HepG2 (cell line): ENCODE results near the gene TCF25. TPM values are rescaled to one million over a fixed set of nuclear protein-coding genes. Genes with fewer than 3 reads are reported as not detected.

ENCODE experiments used
- ATAC-seq: fragments of 200-7000 bp; cut with Tn5 transposase; 3 replicates; pipeline ENCODE4 v1.9.1; 2020; ENCODE audit warnings: mild to moderate bottlenecking, moderate library complexity
- BruUV-seq: library from RNA; stranded (reverse); fragments of 400-500 nt; replicated peaks from 2 replicates; lab custom pipeline; 2021; lab: Mats Ljungman, UMichigan
- CTCF ChIA-PET: fragments of 300-600 bp; formaldehyde crosslinking; extraction: SDS; loops from one replicate; lab custom pipeline; 2021; ENCODE audit warnings: low total read pairs, inconsistent platforms, low intra/inter-chr PET ratio; lab: Yijun Ruan, JAX
- POLR2A ChIA-PET: fragments of 350-600 bp; sonication (Branson Sonifier 250); formaldehyde crosslinking; loops from one replicate; lab custom pipeline; 2020; ENCODE audit warnings: antibody characterized with exemption, inconsistent platforms; lab: Yijun Ruan, JAX
- DNase-seq: peaks from one replicate; pipeline ENCODE4 v3.0.0-alpha.2; 2015; ENCODE audit warnings: low spot score
- FAIRE-seq: peaks from 3 replicates; lab custom pipeline; 2011; peaks lifted over from hg19 to GRCh38; lab: Jason Lieb, UNC
- H2AFZ ChIP-seq: one replicate; pipeline ENCODE4 v1.6.1; 2011; ENCODE audit warnings: low read length, inconsistent platforms
- H3K27ac ChIP-seq: fragments of 300-600 bp; 3 replicates; pipeline ENCODE4 v1.8.0; 2011; ENCODE audit warnings: mixed run types, mild to moderate bottlenecking, mixed read lengths, low read length, inconsistent platforms; ENCODE audit not compliant: insufficient read depth; ENCODE audit errors: extremely low read length
- H3K27me3 ChIP-seq, 2 experiments: fragments of 200-600 bp in 1 of 2; 2 replicates in 1 of 2; 3 replicates in 1 of 2; pipeline versions ENCODE4 v1.6.0 to v1.8.0; 2011; ENCODE audit warnings: low read length in 2 of 2, mild to moderate bottlenecking in 2 of 2, moderate library complexity in 2 of 2, inconsistent platforms in 1 of 2; ENCODE audit not compliant: insufficient read depth in 2 of 2, control insufficient read depth in 1 of 2
- H3K36me3 ChIP-seq, 2 experiments: fragments of 200-600 bp in 1 of 2; replicated peaks in 1 of 2; 2 replicates in 1 of 2; 3 replicates in 1 of 2; pipeline versions ENCODE4 v1.5.1 to v1.8.0; 2011; ENCODE audit warnings: low read length in 2 of 2, inconsistent platforms in 1 of 2; ENCODE audit not compliant: insufficient read depth in 2 of 2, control insufficient read depth in 1 of 2
- H3K4me1 ChIP-seq: 2 replicates; pipeline ENCODE4 v1.5.1; 2012; ENCODE audit warnings: low read length, inconsistent platforms; ENCODE audit not compliant: insufficient read depth
- H3K4me2 ChIP-seq: 2 replicates; pipeline ENCODE4 v1.6.0; 2011; ENCODE audit warnings: low read depth, low read length, inconsistent platforms
- H3K4me3 ChIP-seq, 3 experiments: fragments of 200-600 bp in 1 of 3; sonication (generic), shearing (Covaris generic) in 1 of 3; replicated peaks in 1 of 3; 2 replicates each; pipeline ENCODE4 v1.5.1; 2011 to 2016; ENCODE audit warnings: low read length in 3 of 3, inconsistent platforms in 2 of 3, low read depth in 2 of 3, mild to moderate bottlenecking in 2 of 3, control low read depth in 1 of 3, mixed read lengths in 1 of 3; ENCODE audit not compliant: insufficient read depth in 1 of 3
- H3K79me2 ChIP-seq: one replicate; pipeline ENCODE4 v1.6.1; 2011; ENCODE audit warnings: low read length, inconsistent platforms; ENCODE audit not compliant: insufficient read depth
- H3K9ac ChIP-seq: 2 replicates; pipeline ENCODE4 v1.6.0; 2011; ENCODE audit warnings: mild to moderate bottlenecking, low read depth, low read length, inconsistent platforms; ENCODE audit not compliant: insufficient read depth
- H3K9me3 ChIP-seq: 2 replicates; pipeline ENCODE4 v1.5.1; 2012; ENCODE audit warnings: mild to moderate bottlenecking, low read length
- H4K20me1 ChIP-seq: 2 replicates; pipeline ENCODE4 v1.6.0; 2011; ENCODE audit warnings: inconsistent platforms, mild to moderate bottlenecking, low read length, moderate library complexity; ENCODE audit not compliant: insufficient read depth
- BORCS8-MEF2B ChIP-seq: sonication (generic); formaldehyde crosslinking; IDR thresholded peaks from 2 replicates; pipeline ENCODE4 v1.8.0; 2022; ENCODE audit warnings: mild to moderate bottlenecking, missing genetic modification reagents
- MED8 ChIP-seq: sonication (generic); formaldehyde crosslinking; IDR thresholded peaks from 2 replicates; pipeline ENCODE4 v1.8.1; 2023; ENCODE audit warnings: mild to moderate bottlenecking, missing genetic modification reagents; ENCODE audit not compliant: insufficient replicate concordance
- MIER3 ChIP-seq: IDR thresholded peaks from 2 replicates; pipeline ENCODE4 v1.6.1; 2016; ENCODE audit warnings: missing compliant biosample characterization, borderline replicate concordance
- MTA1 ChIP-seq: sonication (generic); formaldehyde crosslinking; IDR thresholded peaks from 2 replicates; pipeline ENCODE4 v1.4.0; 2020; ENCODE audit warnings: missing genetic modification reagents, mild to moderate bottlenecking, borderline replicate concordance
- NKX3-1 ChIP-seq: sonication (generic); formaldehyde crosslinking; IDR thresholded peaks from 2 replicates; pipeline ENCODE4 v1.5.0; 2020; ENCODE audit warnings: missing genetic modification reagents
- SP4 ChIP-seq: sonication (generic); formaldehyde crosslinking; IDR thresholded peaks from 2 replicates; pipeline ENCODE4 v1.8.1; 2023; ENCODE audit warnings: mild to moderate bottlenecking, missing genetic modification reagents
- ZNF496 ChIP-seq: sonication (generic); formaldehyde crosslinking; IDR thresholded peaks from 2 replicates; pipeline ENCODE4 v1.8.1; 2023; ENCODE audit warnings: mild to moderate bottlenecking, moderate library complexity, missing genetic modification reagents; ENCODE audit not compliant: insufficient replicate concordance
- ZNF768 ChIP-seq: sonication (generic); formaldehyde crosslinking; IDR thresholded peaks from 2 replicates; pipeline ENCODE4 v1.4.0; 2020; ENCODE audit warnings: missing genetic modification reagents
- WGBS: methylation state at CpG from one replicate; pipeline ENCODE4 v1.1.6; 2017; ENCODE audit warnings: low lambda C conversion rate; 5-methylcytosine and 5-hydroxymethylcytosine counted together
- in situ Hi-C: cut with HindIII; loops from 2 replicates; pipeline ENCODE4 v1.10.0; 2017; ENCODE audit warnings: low pct_unique_long_range_greater_than_20kb; ENCODE audit not compliant: extremely low pct_ligation_motif_present
- intact Hi-C: fragments of 100-400 bp; cut with micrococcal nuclease; formaldehyde crosslinking; loops from one replicate; pipeline ENCODE4 v1.10.0; 2022; ENCODE audit not compliant: unreplicated experiment
- polyA plus RNA-seq, 8 experiments: library from polyadenylated mRNA; depleted of rRNA in 3 of 8; stranded (reverse) in 7 of 8; unstranded in 1 of 8; fragments of >200 nt; fragmentation: Illumina TruSeq in 4 of 8; extraction: Trizol in 4 of 8; gene quantifications; 2 replicates each; pipeline versions ENCODE4 v1.2.1 to v1.2.3, GENCODE V29; 2011 to 2016; ENCODE audit warnings: low read depth in 4 of 8, missing spikeins in 1 of 8, mixed read lengths in 1 of 8; ENCODE audit not compliant: insufficient read depth in 1 of 8
- total RNA-seq, 5 experiments: library from RNA; depleted of rRNA; stranded (reverse); fragments of >200 nt; fragmentation: Illumina TruSeq; extraction: Trizol; gene quantifications; 2 replicates each; pipeline ENCODE4 v1.2.3, GENCODE V29; 2016; ENCODE audit warnings: low read depth in 1 of 5
- TF ChIP-seq, protein P1 (sequence below): sonication (generic); formaldehyde crosslinking; IDR thresholded peaks from 2 replicates; pipeline ENCODE4 v1.4.0; 2020; ENCODE audit warnings: missing genetic modification reagents, borderline replicate concordance
- TF ChIP-seq, protein P2 (sequence below): sonication (generic); formaldehyde crosslinking; IDR thresholded peaks from 2 replicates; pipeline ENCODE4 v1.4.0; 2020; ENCODE audit warnings: missing genetic modification reagents, borderline replicate concordance

TCF25 gene
- total and polyA plus RNA-seq, 2 of the 13 experiments (the other 11 are each of a cell fraction or from before 2014, with no cell fraction given), result 138 to 206 TPM

DNA sequence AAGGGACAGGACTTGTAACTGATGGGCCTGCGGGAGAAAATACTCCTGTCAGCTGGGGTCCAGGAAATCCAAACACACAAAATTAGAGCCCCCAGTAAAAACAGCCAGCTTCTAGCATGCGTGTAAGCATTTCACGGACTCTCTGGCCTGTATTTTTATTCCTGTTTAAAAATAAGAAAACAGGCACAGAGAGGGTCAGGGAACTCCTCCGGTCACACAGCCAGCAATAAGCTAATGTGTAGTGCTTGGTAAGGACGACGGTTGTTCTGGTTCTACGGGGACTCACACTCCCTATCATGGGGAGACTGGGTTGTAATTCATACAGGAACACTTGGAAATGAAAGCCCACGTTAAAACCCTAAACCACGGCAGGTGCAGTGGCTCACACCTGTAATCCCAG is 1.5 kb upstream of the TCF25 start:
- ATAC-seq (no peak), DNase-seq (no peak), FAIRE-seq (no peak)
- H3K4me2 ChIP-seq, result no peak overlapping the region
- intact Hi-C loops (loop anchor here (5.0 kb wide), 2 partner anchors 35 to 55 kb away; partner anchors contain the start of gene FANCA), in situ Hi-C loops (no loop called here)
- H3K36me3 ChIP-seq, result peaks cover 5 to 6% of the 10 kb centered on the region in 2 experiments
- BruUV-seq, result no TSS peak
- no peaks in the 10 kb centered on the region for H3K27me3 ChIP-seq
- H3K9ac ChIP-seq, result no peak overlapping the region
- no peak overlapping the region for H3K4me3 ChIP-seq
- peaks cover 14% of the 10 kb centered on the region; the same call in 1 of the 2 replicates for H4K20me1 ChIP-seq
- POLR2A ChIA-PET, result interaction anchor here (1.6 to 4.5 kb wide), 3 partner anchors 35 to 101 kb away, joined by 3 to 48 read pairs (median 11); no protein-coding TSS in a partner anchor
- H3K4me1 ChIP-seq, result peaks cover 34% of the 10 kb centered on the region
- peaks cover 24% of the 10 kb centered on the region for H3K79me2 ChIP-seq
- 95% methylated on average over 9 of the region's 9 CpGs for WGBS
- no peak overlapping the region for H2AFZ ChIP-seq
- H3K27ac ChIP-seq, result no peak overlapping the region
- CTCF ChIA-PET, result no interaction called here
- peaks cover 10% of the 10 kb centered on the region for H3K9me3 ChIP-seq
- no peak for TF ChIP-seq ZNF496
- TF ChIP-seq MED8 (CRISPR knock-in tag), result no peak
- TF ChIP-seq SP4, result peak; percentile 14; the same call in 1 of the 2 replicates
- no peak for TF ChIP-seq MTA1 (CRISPR knock-in tag)
- peak; percentile 4; the same call in 1 of the 2 replicates for TF ChIP-seq BORCS8-MEF2B
- peak; percentile 78; the same call in 1 of the 2 replicates for TF ChIP-seq ZNF768 (CRISPR knock-in tag)
- TF ChIP-seq MIER3, result no peak
- TF ChIP-seq, protein P1, sequence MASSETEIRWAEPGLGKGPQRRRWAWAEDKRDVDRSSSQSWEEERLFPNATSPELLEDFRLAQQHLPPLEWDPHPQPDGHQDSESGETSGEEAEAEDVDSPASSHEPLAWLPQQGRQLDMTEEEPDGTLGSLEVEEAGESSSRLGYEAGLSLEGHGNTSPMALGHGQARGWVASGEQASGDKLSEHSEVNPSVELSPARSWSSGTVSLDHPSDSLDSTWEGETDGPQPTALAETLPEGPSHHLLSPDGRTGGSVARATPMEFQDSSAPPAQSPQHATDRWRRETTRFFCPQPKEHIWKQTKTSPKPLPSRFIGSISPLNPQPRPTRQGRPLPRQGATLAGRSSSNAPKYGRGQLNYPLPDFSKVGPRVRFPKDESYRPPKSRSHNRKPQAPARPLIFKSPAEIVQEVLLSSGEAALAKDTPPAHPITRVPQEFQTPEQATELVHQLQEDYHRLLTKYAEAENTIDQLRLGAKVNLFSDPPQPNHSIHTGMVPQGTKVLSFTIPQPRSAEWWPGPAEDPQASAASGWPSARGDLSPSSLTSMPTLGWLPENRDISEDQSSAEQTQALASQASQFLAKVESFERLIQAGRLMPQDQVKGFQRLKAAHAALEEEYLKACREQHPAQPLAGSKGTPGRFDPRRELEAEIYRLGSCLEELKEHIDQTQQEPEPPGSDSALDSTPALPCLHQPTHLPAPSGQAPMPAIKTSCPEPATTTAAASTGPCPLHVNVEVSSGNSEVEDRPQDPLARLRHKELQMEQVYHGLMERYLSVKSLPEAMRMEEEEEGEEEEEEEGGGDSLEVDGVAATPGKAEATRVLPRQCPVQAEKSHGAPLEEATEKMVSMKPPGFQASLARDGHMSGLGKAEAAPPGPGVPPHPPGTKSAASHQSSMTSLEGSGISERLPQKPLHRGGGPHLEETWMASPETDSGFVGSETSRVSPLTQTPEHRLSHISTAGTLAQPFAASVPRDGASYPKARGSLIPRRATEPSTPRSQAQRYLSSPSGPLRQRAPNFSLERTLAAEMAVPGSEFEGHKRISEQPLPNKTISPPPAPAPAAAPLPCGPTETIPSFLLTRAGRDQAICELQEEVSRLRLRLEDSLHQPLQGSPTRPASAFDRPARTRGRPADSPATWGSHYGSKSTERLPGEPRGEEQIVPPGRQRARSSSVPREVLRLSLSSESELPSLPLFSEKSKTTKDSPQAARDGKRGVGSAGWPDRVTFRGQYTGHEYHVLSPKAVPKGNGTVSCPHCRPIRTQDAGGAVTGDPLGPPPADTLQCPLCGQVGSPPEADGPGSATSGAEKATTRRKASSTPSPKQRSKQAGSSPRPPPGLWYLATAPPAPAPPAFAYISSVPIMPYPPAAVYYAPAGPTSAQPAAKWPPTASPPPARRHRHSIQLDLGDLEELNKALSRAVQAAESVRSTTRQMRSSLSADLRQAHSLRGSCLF (CRISPR knock-in tag), result no peak
- TF ChIP-seq, protein P2, sequence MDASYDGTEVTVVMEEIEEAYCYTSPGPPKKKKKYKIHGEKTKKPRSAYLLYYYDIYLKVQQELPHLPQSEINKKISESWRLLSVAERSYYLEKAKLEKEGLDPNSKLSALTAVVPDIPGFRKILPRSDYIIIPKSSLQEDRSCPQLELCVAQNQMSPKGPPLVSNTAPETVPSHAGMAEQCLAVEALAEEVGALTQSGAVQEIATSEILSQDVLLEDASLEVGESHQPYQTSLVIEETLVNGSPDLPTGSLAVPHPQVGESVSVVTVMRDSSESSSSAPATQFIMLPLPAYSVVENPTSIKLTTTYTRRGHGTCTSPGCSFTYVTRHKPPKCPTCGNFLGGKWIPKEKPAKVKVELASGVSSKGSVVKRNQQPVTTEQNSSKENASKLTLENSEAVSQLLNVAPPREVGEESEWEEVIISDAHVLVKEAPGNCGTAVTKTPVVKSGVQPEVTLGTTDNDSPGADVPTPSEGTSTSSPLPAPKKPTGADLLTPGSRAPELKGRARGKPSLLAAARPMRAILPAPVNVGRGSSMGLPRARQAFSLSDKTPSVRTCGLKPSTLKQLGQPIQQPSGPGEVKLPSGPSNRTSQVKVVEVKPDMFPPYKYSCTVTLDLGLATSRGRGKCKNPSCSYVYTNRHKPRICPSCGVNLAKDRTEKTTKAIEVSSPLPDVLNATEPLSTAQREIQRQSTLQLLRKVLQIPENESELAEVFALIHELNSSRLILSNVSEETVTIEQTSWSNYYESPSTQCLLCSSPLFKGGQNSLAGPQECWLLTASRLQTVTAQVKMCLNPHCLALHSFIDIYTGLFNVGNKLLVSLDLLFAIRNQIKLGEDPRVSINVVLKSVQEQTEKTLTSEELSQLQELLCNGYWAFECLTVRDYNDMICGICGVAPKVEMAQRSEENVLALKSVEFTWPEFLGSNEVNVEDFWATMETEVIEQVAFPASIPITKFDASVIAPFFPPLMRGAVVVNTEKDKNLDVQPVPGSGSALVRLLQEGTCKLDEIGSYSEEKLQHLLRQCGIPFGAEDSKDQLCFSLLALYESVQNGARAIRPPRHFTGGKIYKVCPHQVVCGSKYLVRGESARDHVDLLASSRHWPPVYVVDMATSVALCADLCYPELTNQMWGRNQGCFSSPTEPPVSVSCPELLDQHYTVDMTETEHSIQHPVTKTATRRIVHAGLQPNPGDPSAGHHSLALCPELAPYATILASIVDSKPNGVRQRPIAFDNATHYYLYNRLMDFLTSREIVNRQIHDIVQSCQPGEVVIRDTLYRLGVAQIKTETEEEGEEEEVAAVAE (CRISPR knock-in tag), result no peak
- TF ChIP-seq NKX3-1 (CRISPR knock-in tag), result 0 out of 2 replicates have a peak, but pooled peaks have one; percentile 45
